HEK293 (cell line): ENCODE measurements around the gene CYP2U1.

Source experiments
- CTCF ChIP-seq: fragments of 450-650 bp; formaldehyde crosslinking; IDR thresholded peaks from 2 replicates; pipeline ENCODE4 v1.5.1; 2016; ENCODE audit warnings: missing biosample characterization, missing genetic modification characterization
- GLI4 ChIP-seq: fragments of 450-650 bp; formaldehyde crosslinking; IDR thresholded peaks from 2 replicates; pipeline ENCODE4 v1.5.1; 2016; ENCODE audit warnings: missing biosample characterization, missing genetic modification characterization
- OVOL3 ChIP-seq: fragments of 450-650 bp; formaldehyde crosslinking; IDR thresholded peaks from 2 replicates; pipeline ENCODE4 v1.5.1; 2016; ENCODE audit warnings: missing biosample characterization, missing genetic modification characterization
- PRDM4 ChIP-seq: fragments of 450-650 bp; formaldehyde crosslinking; IDR thresholded peaks from 2 replicates; pipeline ENCODE4 v1.5.1; 2017; ENCODE audit warnings: missing biosample characterization, missing genetic modification characterization
- SALL2 ChIP-seq: fragments of 450-650 bp; formaldehyde crosslinking; IDR thresholded peaks from 2 replicates; pipeline ENCODE4 v1.5.0; 2017; ENCODE audit warnings: missing biosample characterization, mild to moderate bottlenecking, missing genetic modification characterization, borderline replicate concordance
- SETDB1 ChIP-seq: IDR thresholded peaks from one replicate; pipeline ENCODE4 v1.6.1; 2017; ENCODE audit warnings: mild to moderate bottlenecking, low read length, moderate library complexity, mixed read lengths; ENCODE audit not compliant: insufficient read length
- TRIM28 ChIP-seq: IDR thresholded peaks from 2 replicates; pipeline ENCODE4 v1.6.1; 2011; ENCODE audit warnings: low read length, control low read depth, borderline replicate concordance
- ZBTB7A ChIP-seq: fragments of 450-650 bp; formaldehyde crosslinking; IDR thresholded peaks from 2 replicates; pipeline ENCODE4 v1.5.1; 2016; ENCODE audit warnings: low read depth, missing biosample characterization, missing genetic modification characterization
- ZFP69B ChIP-seq: fragments of 450-650 bp; formaldehyde crosslinking; IDR thresholded peaks from 2 replicates; pipeline ENCODE4 v1.5.1; 2016; ENCODE audit warnings: missing biosample characterization, missing genetic modification characterization
- ZIC2 ChIP-seq: fragments of 450-650 bp; formaldehyde crosslinking; IDR thresholded peaks from 2 replicates; pipeline ENCODE4 v1.5.1; 2016; ENCODE audit warnings: missing biosample characterization, missing genetic modification characterization
- ZNF146 ChIP-seq: fragments of 450-650 bp; formaldehyde crosslinking; IDR thresholded peaks from 2 replicates; pipeline ENCODE4 v1.5.1; 2016; ENCODE audit warnings: missing biosample characterization, missing genetic modification characterization
- ZNF350 ChIP-seq: fragments of 450-650 bp; formaldehyde crosslinking; IDR thresholded peaks from 2 replicates; pipeline ENCODE4 v1.5.0; 2017; ENCODE audit warnings: missing biosample characterization, mild to moderate bottlenecking, missing genetic modification characterization
- ZNF560 ChIP-seq: fragments of 450-650 bp; formaldehyde crosslinking; IDR thresholded peaks from 2 replicates; pipeline ENCODE4 v1.5.1; 2017; ENCODE audit warnings: missing biosample characterization, missing genetic modification characterization, borderline replicate concordance
- ZNF629 ChIP-seq: fragments of 450-650 bp; formaldehyde crosslinking; IDR thresholded peaks from 2 replicates; pipeline ENCODE4 v1.5.1; 2017; ENCODE audit warnings: missing biosample characterization, missing genetic modification characterization

- TF ChIP-seq GLI4 (tag by site-specific recombination) = no peak
- no peak for TF ChIP-seq TRIM28
- no peak for TF ChIP-seq CTCF (tag by site-specific recombination)
- no peak for TF ChIP-seq ZNF350 (tag by site-specific recombination)
- no peak for TF ChIP-seq OVOL3 (tag by site-specific recombination)
- TF ChIP-seq ZNF146 (tag by site-specific recombination) = no peak
- no peak for TF ChIP-seq ZNF560 (tag by site-specific recombination)
- no peak for TF ChIP-seq SALL2 (tag by site-specific recombination)
- no peak for TF ChIP-seq ZNF629 (tag by site-specific recombination)
- TF ChIP-seq ZFP69B (tag by site-specific recombination) = no peak
- TF ChIP-seq SETDB1 = no peak
- TF ChIP-seq PRDM4 = no peak
- no peak for TF ChIP-seq ZBTB7A
- TF ChIP-seq ZIC2 (tag by site-specific recombination) = no peak
Measured at GRCh38 chr4:107885865-107886264, 45.5 kb upstream of the CYP2U1 start.
